Central memory CD8-positive, alpha-beta T cell (primary cell): Measurements from ENCODE around the gene TSC2.

Experiments used
- ATAC-seq: fragments of 150-1000 bp; cut with Tn5 transposase; replicated peaks from 2 replicates; pipeline ENCODE4 v1.10.0; 2022; ENCODE audit warnings: mild to moderate bottlenecking, moderate FRiP score, moderate number of reproducible peaks; ENCODE audit not compliant: poor library complexity, severe bottlenecking; ENCODE audit errors: extremely low read depth
- DNase-seq, 2 donors: peaks; one replicate each; pipeline ENCODE4 v3.0.0; 2021; ENCODE audit warnings: low spot score in 2 of 2
- H3K27ac Mint-ChIP-seq: one replicate; pipeline ENCODE4 v1.8.0; 2022; ENCODE audit warnings: low read depth, mild to moderate bottlenecking, moderate library complexity, mixed read lengths
- H3K27me3 Mint-ChIP-seq: one replicate; pipeline ENCODE4 v1.8.0; 2022; ENCODE audit warnings: mixed read lengths
- H3K36me3 Mint-ChIP-seq: one replicate; pipeline ENCODE4 v1.8.0; 2022; ENCODE audit warnings: mild to moderate bottlenecking, moderate library complexity, mixed read lengths; ENCODE audit not compliant: insufficient read depth
- H3K4me1 Mint-ChIP-seq: one replicate; pipeline ENCODE4 v1.8.0; 2022; ENCODE audit warnings: mixed read lengths
- H3K4me3 Mint-ChIP-seq: one replicate; pipeline ENCODE4 v1.8.0; 2022; ENCODE audit warnings: mild to moderate bottlenecking, moderate library complexity, mixed read lengths
- H3K9me3 Mint-ChIP-seq: one replicate; pipeline ENCODE4 v1.8.0; 2022; ENCODE audit warnings: mixed read lengths

TSC2 gene

DNA sequence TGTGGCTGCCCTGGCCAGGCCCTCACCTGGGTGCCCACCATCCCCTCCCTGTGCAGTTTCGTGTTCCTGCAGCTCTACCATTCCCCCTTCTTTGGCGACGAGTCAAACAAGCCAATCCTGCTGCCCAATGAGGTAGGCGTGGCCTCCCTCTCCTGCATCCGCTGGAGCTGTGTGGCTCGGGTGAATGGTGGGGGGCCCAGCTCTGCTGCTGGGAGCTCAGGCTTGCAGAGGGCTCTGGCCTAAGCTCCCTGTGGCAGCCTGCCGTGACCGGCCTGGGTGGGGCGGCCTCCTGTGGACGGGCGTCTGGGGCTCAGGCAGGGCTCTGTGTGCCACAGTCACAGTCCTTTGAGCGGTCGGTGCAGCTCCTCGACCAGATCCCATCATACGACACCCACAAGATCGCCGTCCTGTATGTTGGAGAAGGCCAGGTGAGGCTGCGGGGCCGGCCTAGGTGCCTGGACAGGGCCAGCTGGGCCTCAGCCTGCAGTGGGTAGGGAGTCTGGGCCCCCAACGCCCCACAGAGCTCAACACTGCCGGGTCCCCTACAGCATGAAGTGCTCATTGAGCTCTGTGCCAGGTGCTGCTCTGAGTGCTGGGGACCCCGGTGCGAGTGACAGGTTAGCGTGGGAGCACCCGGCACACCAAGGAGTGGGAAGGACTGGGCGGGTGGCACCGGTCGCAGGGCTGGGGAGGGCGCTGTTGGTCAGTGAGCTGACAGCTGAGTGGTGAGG, 37.3 kb downstream of the TSC2 start:
- no peak for ATAC-seq
- Mint-ChIP-seq H3K4me3 (no peak overlapping the region), H3K9me3 (no peaks in the 10 kb centered on the region), H3K4me1 (peaks cover 4% of the 10 kb centered on the region), H3K36me3 (peaks cover 13% of the 10 kb centered on the region), H3K27ac (no peak overlapping the region), H3K27me3 (no peaks in the 10 kb centered on the region)
- DNase-seq: no peak

DNA sequence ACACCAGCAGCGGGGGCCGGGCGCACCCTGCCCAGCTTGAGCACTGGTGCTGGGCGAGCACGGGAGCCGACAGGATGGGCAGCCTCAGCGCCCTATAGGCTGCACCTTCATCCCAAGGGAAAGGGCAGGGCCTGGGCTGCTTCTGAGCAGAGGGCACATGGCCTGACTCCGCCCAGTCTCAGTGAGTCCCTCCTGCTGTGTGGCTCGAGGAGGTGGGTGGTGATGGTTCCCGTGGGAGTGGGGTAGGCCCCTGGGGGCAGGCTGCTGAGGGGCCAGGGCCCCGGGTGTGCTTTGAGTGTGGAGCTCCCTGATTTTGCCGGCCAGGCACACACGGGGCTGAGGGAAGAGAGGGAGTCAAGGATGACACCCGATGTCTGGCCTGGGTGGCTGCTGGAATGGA, 37.9 kb downstream of the TSC2 start:
- no peak for DNase-seq
- peak overlapping the region; percentile 22 for H3K27ac Mint-ChIP-seq
- no peaks in the 10 kb centered on the region for H3K9me3 Mint-ChIP-seq

DNA sequence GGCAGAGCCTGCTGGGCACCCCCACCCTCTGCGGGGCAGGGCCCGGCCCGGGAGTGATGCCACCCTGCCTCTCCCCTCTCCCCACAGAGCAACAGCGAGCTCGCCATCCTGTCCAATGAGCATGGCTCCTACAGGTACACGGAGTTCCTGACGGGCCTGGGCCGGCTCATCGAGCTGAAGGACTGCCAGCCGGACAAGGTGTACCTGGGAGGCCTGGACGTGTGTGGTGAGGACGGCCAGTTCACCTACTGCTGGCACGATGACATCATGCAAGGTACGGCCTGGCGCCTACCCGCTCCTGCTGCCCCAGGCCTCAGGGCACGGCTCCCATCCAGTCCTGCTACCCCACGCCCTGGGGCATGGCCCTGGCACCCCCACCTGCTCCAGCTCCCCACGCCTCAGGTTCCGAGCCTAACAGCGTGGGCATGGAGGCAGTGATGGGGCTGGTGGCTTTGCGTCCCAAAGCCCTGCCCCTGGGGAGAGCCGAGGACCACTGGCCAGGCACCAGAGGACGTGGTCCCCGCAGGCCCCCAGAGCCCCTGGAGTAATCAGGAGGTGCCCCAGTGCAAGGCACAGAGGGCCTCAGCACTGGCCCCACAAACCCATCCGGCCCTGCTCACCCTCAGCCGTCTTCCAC, 38.4 kb downstream of the TSC2 start:
- no peaks in the 10 kb centered on the region for H3K9me3 Mint-ChIP-seq
- no peak overlapping the region for H3K4me3 Mint-ChIP-seq
- peak overlapping the region; percentile 22 for H3K27ac Mint-ChIP-seq
- H3K4me1 Mint-ChIP-seq: peaks cover 4% of the 10 kb centered on the region
- peaks cover 12% of the 10 kb centered on the region for H3K36me3 Mint-ChIP-seq
- DNase-seq (no peak), ATAC-seq (no peak)
- no peaks in the 10 kb centered on the region for H3K27me3 Mint-ChIP-seq

More for the DNA sequence above, 37.9 kb downstream of the TSC2 start:
- Mint-ChIP-seq H3K27me3 (no peaks in the 10 kb centered on the region), H3K4me1 (peaks cover 4% of the 10 kb centered on the region), H3K4me3 (no peak overlapping the region), H3K36me3 (peaks cover 13% of the 10 kb centered on the region)
- ATAC-seq: no peak

DNA sequence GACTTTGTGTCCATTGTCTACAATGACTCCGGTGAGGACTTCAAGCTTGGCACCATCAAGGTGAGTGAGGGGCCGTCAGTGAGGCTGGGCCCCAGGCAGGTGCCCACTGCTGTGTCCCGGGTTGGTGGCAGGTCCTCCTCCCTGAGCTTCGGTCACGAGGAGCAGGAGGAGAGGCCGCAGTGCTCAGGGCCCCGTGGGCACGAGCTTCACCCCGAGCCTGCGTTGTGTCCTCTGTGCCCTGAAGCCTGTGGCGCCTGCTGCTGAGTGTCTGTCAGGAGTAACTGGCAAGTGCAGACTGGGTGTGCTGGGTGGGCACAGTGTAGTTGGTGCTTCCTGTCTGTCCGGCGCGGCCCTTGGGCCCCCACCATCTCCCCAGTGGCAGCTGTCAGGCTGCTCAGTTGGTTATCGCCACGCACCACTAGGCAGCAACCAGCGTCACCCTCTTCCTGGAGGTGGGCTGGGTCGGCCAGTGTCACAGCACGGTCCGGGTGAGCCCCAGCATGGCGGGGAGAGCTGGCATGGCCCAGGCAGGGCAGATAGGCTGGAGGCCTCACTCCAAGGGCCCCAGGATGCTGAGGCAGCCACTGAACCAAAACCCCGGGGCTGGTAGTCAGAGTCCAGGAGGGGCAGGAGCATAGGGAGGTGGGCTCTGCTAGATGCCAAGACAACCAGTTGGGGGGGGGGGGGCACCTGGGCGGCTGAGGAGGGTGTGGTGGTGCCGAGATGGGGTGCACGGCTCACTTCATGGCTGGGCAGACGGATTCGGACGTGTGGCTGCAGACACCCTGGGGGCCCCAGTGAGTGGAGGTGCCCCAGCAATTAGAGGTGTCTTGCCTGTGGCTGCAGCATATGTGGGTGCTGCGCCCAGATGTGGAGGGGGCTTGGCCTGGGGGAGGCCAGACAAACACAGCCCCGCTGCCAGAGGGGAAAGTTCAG, 39.3 kb downstream of the TSC2 start:
- H3K4me1 Mint-ChIP-seq: peaks cover 4% of the 10 kb centered on the region
- no peak overlapping the region for H3K4me3 Mint-ChIP-seq
- DNase-seq: no peak
- peaks cover 10% of the 10 kb centered on the region for H3K36me3 Mint-ChIP-seq
- ATAC-seq: no peak
- H3K27me3 Mint-ChIP-seq: no peaks in the 10 kb centered on the region
- no peaks in the 10 kb centered on the region for H3K9me3 Mint-ChIP-seq
- H3K27ac Mint-ChIP-seq: no peak overlapping the region

DNA sequence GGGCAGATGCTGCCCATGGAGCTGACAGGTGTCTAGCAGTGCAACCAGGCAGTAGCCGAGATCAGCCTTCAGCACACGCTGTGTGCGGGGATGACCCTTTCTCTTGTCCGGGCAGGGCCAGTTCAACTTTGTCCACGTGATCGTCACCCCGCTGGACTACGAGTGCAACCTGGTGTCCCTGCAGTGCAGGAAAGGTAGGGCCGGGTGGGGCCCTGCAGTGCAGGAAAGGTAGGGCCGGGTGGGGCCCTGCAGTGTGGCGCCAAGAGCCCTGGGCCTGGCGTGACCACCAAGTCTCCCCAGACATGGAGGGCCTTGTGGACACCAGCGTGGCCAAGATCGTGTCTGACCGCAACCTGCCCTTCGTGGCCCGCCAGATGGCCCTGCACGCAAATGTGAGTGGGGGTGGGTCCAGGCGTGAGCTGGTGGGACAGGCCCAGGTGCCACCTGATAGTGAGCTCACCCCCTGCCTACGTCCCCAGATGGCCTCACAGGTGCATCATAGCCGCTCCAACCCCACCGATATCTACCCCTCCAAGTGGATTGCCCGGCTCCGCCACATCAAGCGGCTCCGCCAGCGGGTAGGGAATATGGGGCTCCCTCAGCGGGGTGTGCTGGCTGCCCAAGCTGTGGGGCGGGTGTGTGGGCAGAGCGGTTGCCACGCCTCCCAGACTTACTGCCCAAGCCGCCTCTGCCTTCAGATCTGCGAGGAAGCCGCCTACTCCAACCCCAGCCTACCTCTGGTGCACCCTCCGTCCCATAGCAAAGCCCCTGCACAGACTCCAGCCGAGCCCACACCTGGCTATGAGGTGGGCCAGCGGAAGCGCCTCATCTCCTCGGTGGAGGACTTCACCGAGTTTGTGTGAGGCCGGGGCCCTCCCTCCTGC, 40.2 kb downstream of the TSC2 start:
- ATAC-seq (no peak), DNase-seq (no peak)
- no peaks in the 10 kb centered on the region for H3K27me3 Mint-ChIP-seq
- no peak overlapping the region for H3K4me3 Mint-ChIP-seq
- H3K36me3 Mint-ChIP-seq: peaks cover 10% of the 10 kb centered on the region
- no peaks in the 10 kb centered on the region for H3K9me3 Mint-ChIP-seq
- no peaks in the 10 kb centered on the region for H3K4me1 Mint-ChIP-seq
- no peak overlapping the region for H3K27ac Mint-ChIP-seq

DNA sequence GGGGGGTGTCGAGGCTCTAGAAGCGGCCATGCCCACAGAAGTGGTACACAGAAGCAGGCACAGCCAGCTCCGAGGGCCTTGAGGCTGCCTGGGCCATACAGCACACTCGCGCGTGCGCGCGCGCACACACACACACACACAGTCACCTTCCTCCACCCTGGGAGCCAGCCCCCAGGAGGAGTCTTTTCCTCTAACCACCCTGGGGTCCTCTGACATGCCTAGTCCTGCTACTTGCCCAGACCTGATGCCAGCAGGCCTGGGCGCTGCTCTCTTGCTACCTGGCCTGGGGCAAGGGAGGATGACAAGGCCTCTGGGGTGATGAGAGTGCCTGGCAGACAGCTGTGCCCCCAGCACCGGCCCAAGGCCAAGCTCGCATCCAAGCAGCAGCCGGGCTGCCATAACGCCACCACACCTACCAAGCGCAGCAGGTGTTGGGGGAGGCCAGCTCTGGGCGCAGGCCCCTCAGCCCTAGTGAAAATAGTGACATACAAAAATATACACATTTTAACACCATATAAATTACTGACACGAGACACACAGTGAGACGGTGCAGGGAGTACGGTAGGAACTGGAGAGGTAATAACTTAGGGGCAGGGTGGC, 41.1 kb downstream of the TSC2 start:
- Mint-ChIP-seq H3K4me1 (no peaks in the 10 kb centered on the region), H3K27ac (no peak overlapping the region), H3K4me3 (no peak overlapping the region), H3K27me3 (no peaks in the 10 kb centered on the region), H3K36me3 (peaks cover 9% of the 10 kb centered on the region), H3K9me3 (no peaks in the 10 kb centered on the region)
- no peak for ATAC-seq
- DNase-seq: no peak

DNA sequence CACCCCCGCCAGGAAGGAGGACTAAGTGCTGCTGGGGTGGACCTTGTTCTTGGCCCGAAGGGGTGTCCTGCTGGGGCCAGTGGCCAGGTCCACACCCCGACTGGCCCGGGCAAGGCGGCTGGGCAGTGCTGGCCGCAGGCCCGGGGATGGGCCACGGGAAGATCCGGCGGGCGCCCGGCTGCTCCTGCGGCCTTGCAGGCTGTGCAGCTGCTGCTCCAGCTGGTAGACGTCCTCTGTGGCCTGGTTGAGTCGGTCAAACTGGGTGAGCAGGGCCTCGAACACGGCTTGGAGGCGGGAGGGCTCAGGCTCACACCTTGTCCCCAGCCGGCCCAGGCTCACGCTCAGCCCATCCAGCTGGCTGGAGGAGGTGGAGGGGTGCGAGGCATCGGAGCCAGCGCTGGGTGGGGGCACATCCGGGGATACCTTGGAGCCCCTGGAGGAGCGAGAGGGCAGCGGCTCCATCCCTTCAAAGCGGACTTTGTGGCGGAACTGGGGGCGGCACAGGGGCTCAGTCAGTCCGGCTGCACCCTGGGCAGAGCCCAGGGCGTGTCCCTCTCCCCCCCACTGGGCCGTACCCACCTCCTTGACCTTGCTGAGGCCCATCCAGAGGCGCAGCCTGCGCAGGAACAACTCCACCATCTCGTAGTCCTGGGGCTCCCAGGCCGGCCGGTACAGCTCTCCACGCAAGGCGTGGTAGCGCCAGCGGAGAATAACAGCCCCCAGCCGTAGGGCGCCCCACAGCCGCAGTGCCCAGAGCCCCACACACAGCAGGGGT, 42.1 kb downstream of the TSC2 start:
- DNase-seq (no peak), ATAC-seq (no peak)
- no peaks in the 10 kb centered on the region for H3K9me3 Mint-ChIP-seq
- H3K4me3 Mint-ChIP-seq: no peak overlapping the region
- H3K27ac Mint-ChIP-seq: no peak overlapping the region
- no peaks in the 10 kb centered on the region for H3K4me1 Mint-ChIP-seq
- H3K36me3 Mint-ChIP-seq: peaks cover 10% of the 10 kb centered on the region
- no peaks in the 10 kb centered on the region for H3K27me3 Mint-ChIP-seq

DNA sequence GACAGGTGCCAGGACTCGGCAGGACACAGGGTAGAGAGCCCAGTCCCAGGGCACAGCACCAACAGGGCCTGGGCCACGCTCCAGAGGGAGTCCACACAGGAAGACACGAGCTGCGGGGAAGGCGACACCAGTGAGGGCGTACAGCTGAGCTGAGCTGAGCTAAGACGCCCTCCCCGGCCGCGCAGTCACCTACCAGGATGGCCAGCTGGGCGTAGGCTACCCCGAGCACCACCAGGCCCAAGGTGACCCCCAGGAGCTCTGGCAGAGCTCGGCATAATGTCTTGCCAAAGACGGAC, 42.6 kb downstream of the TSC2 start:
- peaks cover 11% of the 10 kb centered on the region for H3K36me3 Mint-ChIP-seq
- DNase-seq (no peak), ATAC-seq (no peak)
- no peaks in the 10 kb centered on the region for H3K27me3 Mint-ChIP-seq
- H3K4me3 Mint-ChIP-seq: no peak overlapping the region
- H3K4me1 Mint-ChIP-seq: no peaks in the 10 kb centered on the region
- no peak overlapping the region for H3K27ac Mint-ChIP-seq
- no peaks in the 10 kb centered on the region for H3K9me3 Mint-ChIP-seq

DNA sequence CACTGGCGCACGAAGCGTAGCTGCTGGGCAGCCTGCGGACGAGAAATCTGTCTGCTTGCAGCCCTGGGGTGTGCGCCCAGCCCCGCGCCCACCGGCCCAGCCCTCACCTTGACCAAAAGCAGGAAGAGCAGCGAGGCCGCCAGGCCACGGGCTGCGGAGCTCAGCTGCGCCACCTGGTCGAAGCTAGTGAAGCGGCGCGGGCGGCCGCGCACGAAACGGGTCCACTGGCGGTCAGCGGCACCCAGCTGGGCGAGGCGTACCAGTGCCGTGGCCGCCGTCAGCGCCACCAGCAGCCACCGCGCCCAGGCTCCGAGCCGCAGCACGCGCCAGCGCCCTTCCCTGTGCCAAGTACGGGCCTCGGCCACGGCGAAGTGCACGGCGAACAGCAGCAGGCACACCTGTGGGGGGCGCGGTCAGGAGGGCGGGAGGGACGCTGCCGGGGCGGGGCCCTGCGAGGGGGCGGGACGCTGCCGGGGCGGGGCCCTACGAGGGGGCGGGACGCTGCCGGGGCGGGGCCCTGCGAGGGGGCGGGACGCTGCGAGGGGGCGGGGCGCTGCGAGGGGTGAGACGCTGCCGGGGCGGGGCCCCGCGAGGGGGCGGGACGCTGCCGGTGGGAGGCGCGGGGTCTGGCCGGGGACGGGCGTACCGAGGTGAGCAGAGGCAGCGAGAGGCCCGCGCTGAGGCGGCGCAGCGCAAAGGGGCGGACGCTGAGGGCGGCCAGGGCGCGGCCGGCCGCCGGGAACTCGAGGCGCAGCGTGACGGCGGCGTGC, 43.2 kb downstream of the TSC2 start:
- ATAC-seq: no peak
- Mint-ChIP-seq H3K36me3 (peaks cover 11% of the 10 kb centered on the region), H3K4me3 (no peak overlapping the region), H3K27ac (no peak overlapping the region), H3K9me3 (no peaks in the 10 kb centered on the region), H3K27me3 (no peaks in the 10 kb centered on the region), H3K4me1 (no peaks in the 10 kb centered on the region)
- no peak for DNase-seq

DNA sequence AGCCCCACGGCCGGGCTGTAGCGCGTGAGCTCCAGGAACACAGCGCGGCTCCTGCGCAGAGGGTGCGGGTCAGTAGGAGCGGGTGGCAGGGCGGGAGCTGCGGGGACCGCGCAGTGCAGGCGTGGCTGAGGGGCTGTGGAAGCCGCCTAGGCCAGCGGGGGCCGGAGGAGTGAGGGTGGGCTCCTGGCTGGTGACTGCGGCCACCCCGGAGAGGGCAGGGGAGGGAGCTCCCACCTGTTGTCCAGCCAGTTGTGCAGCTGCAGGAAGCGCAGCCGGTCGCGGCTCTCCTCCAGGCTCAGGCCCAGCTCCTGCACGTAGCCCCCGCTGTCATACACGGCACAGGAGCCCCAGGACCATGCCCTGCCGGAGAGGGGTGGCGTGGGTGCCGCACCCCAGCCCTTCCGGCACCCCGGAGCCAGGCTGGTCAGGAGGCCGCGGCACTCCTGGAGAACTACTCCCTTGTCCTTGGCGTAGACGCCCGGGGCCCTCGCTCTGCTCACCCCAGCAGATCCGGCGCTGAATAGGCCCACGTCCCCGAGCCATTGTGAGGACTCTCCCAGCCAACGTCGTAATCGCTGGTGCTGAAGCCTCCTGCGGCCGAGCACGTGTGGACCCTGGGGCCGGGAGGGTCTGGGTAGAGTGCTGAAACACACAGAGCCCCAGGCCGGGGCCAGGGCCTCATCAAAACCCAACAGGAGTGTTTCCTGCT, 43.9 kb downstream of the TSC2 start:
- no peak overlapping the region for H3K27ac Mint-ChIP-seq
- H3K4me1 Mint-ChIP-seq: no peaks in the 10 kb centered on the region
- DNase-seq (no peak), ATAC-seq (no peak)
- H3K4me3 Mint-ChIP-seq: no peak overlapping the region
- H3K9me3 Mint-ChIP-seq: no peaks in the 10 kb centered on the region
- H3K36me3 Mint-ChIP-seq: peaks cover 11% of the 10 kb centered on the region
- H3K27me3 Mint-ChIP-seq: no peaks in the 10 kb centered on the region
